Measurements from ENCODE around the gene ELOB. TPM values are rescaled to one million over a fixed set of nuclear protein-coding genes. Genes with fewer than 3 reads are reported as not detected.

ELOB gene
- total RNA-seq, 1 donor from 2014 or later = 195 TPM

GRCh38 chr16:2819179-2819938, 42.3 kb upstream of the ELOB start:
- Mint-ChIP-seq H3K27me3 (ENCODE audit: unreplicated experiment) (peaks cover 13% of the 10 kb centered on the region), H3K36me3 (ENCODE audit: low read depth, unreplicated experiment) (no peaks in the 10 kb centered on the region), H3K4me3 (ENCODE audit: unreplicated experiment) (no peak overlapping the region), H3K27ac (ENCODE audit: unreplicated experiment) (no peak overlapping the region), H3K4me1 (ENCODE audit: unreplicated experiment) (no peaks in the 10 kb centered on the region), H3K9me3 (ENCODE audit: unreplicated experiment) (no peaks in the 10 kb centered on the region)
- TF ChIP-seq CTCF (IDR thresholded peaks at IDR 0.05; ENCODE audit: unreplicated experiment) = no peak
- no peak for DNase-seq (ENCODE audit: low spot score)

GRCh38 chr16:2818272-2818876, 41.3 kb upstream of the ELOB start:
- no peak overlapping the region for H3K27ac Mint-ChIP-seq (ENCODE audit: unreplicated experiment)
- no peaks in the 10 kb centered on the region for H3K9me3 Mint-ChIP-seq (ENCODE audit: unreplicated experiment)
- H3K4me3 Mint-ChIP-seq (ENCODE audit: unreplicated experiment) = peak overlapping the region; percentile 23
- no peaks in the 10 kb centered on the region for H3K36me3 Mint-ChIP-seq (ENCODE audit: low read depth, unreplicated experiment)
- TF ChIP-seq CTCF (IDR thresholded peaks at IDR 0.05; ENCODE audit: unreplicated experiment) = no peak
- no peaks in the 10 kb centered on the region for H3K4me1 Mint-ChIP-seq (ENCODE audit: unreplicated experiment)
- DNase-seq (ENCODE audit: low spot score) = no peak
- peaks cover 12% of the 10 kb centered on the region for H3K27me3 Mint-ChIP-seq (ENCODE audit: unreplicated experiment)

- H3K9me3 Mint-ChIP-seq (ENCODE audit: unreplicated experiment) = no peaks in the 10 kb centered on the region
- H3K27ac Mint-ChIP-seq (ENCODE audit: unreplicated experiment) = no peak overlapping the region
- no peak for TF ChIP-seq CTCF (IDR thresholded peaks at IDR 0.05; ENCODE audit: unreplicated experiment)
- no peaks in the 10 kb centered on the region for H3K4me1 Mint-ChIP-seq (ENCODE audit: unreplicated experiment)
- H3K27me3 Mint-ChIP-seq (ENCODE audit: unreplicated experiment) = peaks cover 12% of the 10 kb centered on the region
- no peak overlapping the region for H3K4me3 Mint-ChIP-seq (ENCODE audit: unreplicated experiment)
- no peaks in the 10 kb centered on the region for H3K36me3 Mint-ChIP-seq (ENCODE audit: low read depth, unreplicated experiment)
- DNase-seq (ENCODE audit: low spot score) = no peak
Measured at GRCh38 chr16:2817340-2818271, 40.5 kb upstream of the ELOB start.

GRCh38 chr16:2816751-2817339, 39.8 kb upstream of the ELOB start, which contains the start of gene PRSS21:
Gene PRSS21 (plus strand): TSS chr16:2817237. CDS start chr16:2817269, 32 bp downstream.
- Mint-ChIP-seq H3K27me3 (ENCODE audit: unreplicated experiment) (peaks cover 12% of the 10 kb centered on the region), H3K4me1 (ENCODE audit: unreplicated experiment) (no peaks in the 10 kb centered on the region), H3K36me3 (ENCODE audit: low read depth, unreplicated experiment) (no peaks in the 10 kb centered on the region), H3K4me3 (ENCODE audit: unreplicated experiment) (no peak within 1 kb of the TSS), H3K9me3 (ENCODE audit: unreplicated experiment) (no peaks in the 10 kb centered on the region), H3K27ac (ENCODE audit: unreplicated experiment) (no peak within 1 kb of the TSS)
- no peak for DNase-seq (ENCODE audit: low spot score)
- TF ChIP-seq CTCF (IDR thresholded peaks at IDR 0.05; ENCODE audit: unreplicated experiment) = peak; percentile 33

Data from endothelial cell (in vitro differentiated cells).